HL-60 (cell line): ENCODE data around the gene MRPS35.

Source experiments
- TF ChIP-seq, protein P1 (sequence below): IDR thresholded peaks from one replicate; pipeline ENCODE4 v1.5.1; 2011; ENCODE audit warnings: low read length, control low read depth, inconsistent platforms; ENCODE audit not compliant: insufficient read depth
- TF ChIP-seq, protein P2 (sequence below): IDR thresholded peaks from 2 replicates; pipeline ENCODE4 v1.6.1; 2012; ENCODE audit warnings: low read depth; ENCODE audit not compliant: insufficient replicate concordance

DNA sequence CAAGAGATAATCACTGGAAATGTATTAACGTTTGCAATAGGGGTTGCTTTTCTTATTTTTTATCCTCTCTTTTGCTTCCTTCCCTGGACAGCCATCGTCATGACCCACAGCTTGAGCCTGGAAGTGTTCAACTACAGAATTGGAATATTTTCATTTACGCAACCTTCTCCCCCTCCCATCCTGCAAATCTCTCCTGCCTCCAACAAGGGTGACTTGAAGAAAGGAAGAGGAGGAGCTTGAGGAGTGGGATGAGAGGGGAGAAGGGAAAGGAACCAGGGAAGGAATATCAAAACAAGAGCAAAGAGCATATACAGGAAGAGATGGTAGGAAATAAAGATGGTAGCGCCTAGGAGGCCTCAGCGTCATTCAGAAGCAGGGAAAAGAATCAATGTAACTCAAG is 71.0 kb downstream of the MRPS35 start:
- TF ChIP-seq, protein P1, sequence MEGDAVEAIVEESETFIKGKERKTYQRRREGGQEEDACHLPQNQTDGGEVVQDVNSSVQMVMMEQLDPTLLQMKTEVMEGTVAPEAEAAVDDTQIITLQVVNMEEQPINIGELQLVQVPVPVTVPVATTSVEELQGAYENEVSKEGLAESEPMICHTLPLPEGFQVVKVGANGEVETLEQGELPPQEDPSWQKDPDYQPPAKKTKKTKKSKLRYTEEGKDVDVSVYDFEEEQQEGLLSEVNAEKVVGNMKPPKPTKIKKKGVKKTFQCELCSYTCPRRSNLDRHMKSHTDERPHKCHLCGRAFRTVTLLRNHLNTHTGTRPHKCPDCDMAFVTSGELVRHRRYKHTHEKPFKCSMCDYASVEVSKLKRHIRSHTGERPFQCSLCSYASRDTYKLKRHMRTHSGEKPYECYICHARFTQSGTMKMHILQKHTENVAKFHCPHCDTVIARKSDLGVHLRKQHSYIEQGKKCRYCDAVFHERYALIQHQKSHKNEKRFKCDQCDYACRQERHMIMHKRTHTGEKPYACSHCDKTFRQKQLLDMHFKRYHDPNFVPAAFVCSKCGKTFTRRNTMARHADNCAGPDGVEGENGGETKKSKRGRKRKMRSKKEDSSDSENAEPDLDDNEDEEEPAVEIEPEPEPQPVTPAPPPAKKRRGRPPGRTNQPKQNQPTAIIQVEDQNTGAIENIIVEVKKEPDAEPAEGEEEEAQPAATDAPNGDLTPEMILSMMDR = no peak
- TF ChIP-seq, protein P2, sequence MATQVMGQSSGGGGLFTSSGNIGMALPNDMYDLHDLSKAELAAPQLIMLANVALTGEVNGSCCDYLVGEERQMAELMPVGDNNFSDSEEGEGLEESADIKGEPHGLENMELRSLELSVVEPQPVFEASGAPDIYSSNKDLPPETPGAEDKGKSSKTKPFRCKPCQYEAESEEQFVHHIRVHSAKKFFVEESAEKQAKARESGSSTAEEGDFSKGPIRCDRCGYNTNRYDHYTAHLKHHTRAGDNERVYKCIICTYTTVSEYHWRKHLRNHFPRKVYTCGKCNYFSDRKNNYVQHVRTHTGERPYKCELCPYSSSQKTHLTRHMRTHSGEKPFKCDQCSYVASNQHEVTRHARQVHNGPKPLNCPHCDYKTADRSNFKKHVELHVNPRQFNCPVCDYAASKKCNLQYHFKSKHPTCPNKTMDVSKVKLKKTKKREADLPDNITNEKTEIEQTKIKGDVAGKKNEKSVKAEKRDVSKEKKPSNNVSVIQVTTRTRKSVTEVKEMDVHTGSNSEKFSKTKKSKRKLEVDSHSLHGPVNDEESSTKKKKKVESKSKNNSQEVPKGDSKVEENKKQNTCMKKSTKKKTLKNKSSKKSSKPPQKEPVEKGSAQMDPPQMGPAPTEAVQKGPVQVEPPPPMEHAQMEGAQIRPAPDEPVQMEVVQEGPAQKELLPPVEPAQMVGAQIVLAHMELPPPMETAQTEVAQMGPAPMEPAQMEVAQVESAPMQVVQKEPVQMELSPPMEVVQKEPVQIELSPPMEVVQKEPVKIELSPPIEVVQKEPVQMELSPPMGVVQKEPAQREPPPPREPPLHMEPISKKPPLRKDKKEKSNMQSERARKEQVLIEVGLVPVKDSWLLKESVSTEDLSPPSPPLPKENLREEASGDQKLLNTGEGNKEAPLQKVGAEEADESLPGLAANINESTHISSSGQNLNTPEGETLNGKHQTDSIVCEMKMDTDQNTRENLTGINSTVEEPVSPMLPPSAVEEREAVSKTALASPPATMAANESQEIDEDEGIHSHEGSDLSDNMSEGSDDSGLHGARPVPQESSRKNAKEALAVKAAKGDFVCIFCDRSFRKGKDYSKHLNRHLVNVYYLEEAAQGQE = no peak
